ENCODE results near the gene PROZ.

The PROZ gene

DNA sequence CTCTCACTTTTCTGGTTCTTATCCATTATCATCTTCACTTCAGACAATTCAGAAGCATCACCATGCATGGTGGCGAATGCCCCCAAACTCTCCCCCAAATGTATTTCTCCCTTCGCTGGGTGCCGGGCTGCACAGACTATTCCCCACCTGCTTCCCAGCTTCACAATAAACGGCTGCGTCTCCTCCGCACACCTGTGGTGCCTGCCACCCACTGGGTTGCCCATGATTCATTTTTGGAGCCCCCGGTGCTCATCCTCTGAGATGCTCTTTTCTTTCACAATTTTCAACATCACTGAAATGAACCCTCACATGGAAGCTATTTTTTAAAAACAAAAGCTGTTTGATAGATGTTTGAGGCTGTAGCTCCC lies 38.6 kb upstream of the PROZ start:
- no peak for DNase-seq (ENCODE audit: low read depth in 1 of 2, low spot score in 1 of 2)

DNA sequence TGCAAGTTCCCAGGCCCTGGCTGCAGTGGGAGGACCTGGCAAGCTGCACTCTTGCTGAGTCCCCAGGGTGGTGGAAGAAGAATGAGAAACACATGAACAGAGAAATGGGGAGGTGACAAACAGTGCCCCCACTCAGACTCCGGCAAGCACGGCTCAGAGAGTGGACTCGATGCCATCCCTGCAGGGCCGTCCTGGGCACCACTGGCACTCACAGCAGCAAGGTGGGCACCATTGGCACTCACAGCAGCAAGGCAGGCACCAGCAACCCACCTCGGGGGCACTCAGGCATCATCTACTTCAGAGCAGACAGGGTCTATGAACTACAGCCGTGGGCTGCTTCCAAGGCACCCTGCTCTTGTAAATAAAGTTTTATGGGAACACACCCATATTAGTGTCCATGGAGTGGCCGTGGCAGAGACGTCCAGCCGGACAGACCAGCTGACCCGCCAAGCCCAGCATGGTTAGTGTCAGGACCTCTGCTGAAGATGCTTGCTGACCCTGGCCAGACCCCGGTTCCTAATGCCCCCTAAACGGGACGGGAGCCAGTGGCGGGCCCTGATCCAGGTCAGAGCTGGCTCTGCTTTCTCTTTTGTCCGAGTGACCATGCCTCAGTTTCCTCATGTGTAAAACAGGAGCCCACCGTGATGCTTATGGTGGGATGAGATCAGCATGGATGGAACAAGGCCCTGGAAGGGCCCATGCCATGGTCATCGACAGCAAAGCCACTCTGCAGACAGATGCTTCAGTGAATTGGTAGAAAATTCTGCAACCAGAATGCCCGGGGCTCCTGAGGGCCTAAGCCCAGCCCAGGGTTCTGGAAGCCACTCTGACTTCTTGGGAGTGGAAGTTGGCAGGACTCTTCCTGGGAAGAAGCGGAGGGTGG lies 37.9 kb upstream of the PROZ start:
- DNase-seq (ENCODE audit: low read depth in 1 of 2, low spot score in 1 of 2): no peak

DNA sequence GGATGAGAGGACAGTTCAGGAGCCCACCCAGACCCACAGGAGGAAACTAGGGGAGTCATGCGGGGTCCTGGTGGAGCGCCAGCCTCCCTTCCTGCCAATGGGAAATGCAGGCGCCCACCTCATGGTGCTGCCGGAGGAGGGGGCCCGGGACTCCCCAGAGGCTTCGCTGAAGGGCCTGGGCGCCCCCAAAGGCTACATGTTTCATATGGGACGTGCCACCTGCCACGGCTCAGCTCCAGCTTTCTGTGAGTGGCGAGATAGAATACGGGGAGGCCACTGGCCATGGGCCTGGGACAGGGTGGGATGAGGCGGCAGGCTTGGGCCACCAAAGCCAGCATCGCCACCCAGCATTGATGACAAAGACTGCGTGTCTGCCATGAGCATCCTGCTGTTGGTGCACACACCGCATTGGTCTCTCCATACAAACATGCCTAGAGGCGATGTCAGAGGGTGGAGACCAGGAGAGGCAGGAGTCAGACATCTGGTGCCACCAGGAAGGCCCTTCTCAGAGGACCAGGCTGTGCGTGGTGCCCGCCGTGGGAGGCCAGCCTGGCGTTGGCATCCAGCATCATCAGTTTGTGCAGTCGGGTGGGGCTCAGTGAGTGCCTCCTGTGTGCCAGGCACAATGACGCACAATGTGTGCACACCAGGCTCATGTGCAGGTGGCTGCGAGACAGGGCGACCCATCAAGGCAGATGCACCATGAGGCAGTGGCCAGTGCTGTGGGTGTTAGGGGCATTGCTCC lies 37.1 kb upstream of the PROZ start:
- DNase-seq (ENCODE audit: low read depth in 1 of 2, low spot score in 1 of 2): no peak

DNA sequence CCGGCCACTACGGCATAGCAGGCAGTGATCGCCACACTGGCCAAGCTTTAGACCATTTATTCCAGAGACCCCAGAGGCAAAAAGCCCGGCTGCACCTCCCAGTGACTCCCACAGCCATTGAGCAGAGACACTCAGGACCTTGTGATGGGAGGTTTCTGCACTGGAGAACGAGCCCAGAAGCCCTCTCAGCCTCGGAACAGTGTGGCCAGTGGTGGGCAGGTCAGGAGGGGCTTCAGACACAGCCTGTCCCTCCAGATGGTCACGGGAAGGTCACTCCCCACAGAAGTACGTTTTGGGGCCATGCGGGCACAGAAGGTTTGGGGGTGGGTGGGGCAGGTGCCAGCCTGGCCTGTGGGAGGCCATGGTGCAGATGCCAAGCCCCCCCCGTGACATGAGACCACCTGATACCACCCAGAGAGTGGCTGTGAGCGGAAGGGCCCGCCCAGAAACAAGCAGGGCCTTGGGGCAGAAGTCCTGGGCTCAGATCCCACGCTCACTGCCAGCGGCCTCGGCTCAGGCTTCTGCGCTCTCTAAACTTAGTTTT lies 36.4 kb upstream of the PROZ start:
- DNase-seq (ENCODE audit: low read depth in 1 of 2, low spot score in 1 of 2): no peak

DNA sequence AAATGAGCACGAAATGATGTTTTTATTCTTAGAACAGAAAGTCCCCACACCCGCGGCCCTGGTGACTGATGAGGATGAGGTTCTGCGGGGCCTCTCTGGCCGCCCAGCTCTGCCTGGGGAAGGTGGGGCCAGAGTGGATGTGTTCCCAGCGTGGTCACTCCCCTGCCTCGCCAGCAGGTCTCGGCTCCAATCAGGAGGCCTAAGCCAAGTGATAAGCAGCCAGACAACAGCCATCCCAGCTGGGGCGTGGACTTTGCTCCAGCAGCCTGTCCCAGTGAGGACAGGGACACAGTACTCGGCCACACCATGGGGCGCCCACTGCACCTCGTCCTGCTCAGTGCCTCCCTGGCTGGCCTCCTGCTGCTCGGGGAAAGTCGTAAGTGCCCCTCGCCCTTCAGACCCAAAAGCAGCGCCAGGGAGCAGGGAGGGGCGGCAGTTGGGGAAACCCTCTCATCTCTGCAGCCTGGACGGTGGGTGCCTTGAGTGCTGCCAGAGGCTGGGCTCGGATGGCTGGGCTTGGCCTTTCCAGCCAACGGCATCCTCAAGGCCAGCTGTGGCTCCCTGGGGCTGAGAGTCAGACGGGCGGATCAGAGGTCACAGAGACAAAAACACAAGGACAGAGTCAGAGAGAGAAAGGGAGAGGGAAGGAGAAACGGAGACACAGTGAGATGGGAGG lies 35.8 kb upstream of the PROZ start, which contains the start of gene F10:
Gene F10, plus strand, starts transcription at position 250 of the 676 bp plus-strand sequence. Its CDS starts 57 bp downstream, at position 307.
- DNase-seq (ENCODE audit: low read depth in 1 of 2, low spot score in 1 of 2): no peak

DNA sequence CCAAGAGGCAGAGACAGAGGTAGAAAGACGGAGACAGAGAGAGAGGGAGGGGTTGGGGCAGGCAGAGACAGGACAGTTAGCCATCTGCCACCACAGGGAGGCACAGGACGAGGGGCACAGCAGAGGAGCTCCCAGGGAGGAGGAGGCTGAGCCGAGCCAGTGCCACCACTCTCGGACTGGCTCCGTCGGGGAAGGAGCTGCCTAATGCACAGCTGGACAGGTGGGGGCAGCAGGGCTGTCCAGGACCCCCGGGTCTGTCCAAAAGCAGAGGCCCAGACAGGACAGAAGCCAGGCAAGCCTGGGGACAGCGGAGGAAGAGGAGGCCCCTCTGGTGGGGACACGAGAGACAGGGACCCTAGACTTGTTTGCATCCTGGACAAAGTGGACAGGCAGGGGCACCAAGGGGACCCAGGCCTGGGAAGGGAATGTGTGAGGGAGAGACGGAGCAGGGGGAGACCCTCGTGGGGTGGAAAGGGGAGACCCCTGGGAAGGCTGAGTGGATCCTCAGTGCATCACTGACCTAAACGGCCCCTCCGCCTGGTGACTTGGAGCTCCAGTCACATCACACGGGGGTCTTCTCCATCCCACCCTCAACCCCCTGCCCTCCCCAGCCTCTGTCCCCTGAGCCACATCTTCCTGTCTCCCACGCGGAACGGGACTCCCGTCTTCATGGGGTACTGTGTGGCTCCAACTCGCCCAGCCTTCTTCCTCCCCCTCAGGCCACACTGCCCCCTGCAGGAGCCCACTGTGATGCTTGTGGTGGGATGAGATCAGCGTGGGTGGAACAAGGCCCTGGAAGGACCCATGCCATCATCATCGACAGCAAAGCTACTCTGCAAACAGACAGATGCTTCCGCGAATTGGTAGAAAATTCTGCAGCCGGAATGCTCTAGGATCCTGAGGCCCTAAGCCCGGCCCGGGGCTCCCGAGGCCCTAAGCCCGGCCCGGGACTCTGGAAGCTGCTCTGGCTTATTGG lies 34.9 kb upstream of the PROZ start:
- DNase-seq (ENCODE audit: low read depth in 1 of 2, low spot score in 1 of 2): no peak

DNA sequence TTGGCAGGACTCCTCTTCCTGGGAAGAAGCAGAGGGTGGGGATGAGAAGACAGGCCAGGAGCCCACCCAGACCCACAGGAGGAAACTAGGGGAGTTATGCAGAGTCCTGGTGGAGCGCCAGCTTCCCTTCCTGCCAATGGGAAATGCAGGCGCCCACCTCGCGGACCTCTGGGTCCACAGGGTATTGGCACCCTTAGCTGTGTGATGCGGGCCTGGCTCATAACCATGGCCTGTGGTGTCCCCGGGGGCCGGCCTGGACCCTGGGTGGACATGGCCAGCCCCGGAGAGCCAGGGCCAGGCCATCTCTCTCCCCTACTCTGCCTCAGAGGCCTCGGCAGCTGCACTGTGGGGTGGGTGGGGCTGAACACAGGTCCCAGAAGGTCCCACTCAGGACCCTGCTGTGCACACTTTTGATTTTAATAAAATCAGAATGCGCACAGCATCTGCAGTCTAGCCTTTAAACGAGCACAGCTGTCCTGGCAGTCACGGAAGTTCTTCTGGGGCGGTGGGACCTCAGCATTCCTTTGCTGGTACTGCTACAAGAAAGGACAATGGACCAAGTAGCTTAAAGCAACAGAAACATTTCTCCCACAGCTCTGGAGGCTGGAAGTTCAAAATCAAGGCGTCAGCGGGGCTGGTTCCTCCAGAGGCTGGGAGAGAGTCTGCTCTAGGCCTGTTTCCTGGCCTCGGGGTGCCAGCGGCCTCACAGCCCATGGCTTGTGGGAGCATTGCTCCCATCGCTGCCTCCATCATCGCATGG lies 34.1 kb upstream of the PROZ start:
- no peak for DNase-seq (ENCODE audit: low read depth in 1 of 2, low spot score in 1 of 2)

DNA sequence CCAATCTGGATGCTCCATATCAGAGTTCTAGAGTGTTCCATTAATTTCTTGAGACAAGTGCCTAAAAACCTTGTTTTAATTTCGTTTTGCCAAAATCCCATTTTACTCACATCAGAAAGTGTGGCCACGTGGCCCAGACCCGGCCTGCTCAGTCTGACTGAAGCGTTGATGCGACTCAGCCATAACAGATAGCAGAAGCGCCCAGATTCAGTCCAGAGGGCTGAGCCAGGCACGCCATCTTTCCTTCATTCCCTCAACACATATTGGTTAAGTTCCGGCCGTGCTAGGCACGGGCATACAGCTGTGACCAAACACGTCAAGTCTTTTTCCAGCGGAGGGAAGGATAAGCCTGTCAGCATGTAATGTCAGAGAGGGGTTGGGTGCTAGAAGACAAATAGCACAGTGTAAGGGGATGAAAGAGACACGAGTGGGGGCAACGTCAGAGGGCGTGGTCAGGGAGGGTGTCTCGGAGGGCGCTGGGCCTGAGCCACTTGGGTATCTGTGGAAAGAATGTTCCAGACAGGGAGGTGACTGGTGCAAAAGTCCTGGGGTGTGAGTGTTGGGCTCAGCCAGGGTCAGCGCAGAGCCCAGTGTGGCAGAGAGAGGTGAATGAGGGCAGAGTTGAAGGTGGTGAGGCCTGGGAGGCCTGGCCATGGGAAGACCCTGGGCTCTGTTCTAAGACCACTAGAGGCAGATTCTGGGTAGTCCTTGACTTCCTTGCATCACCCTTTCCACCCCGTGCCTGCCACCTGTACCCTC lies 32.8 kb upstream of the PROZ start:
- no peak for DNase-seq (ENCODE audit: low read depth in 1 of 2, low spot score in 1 of 2)

DNA sequence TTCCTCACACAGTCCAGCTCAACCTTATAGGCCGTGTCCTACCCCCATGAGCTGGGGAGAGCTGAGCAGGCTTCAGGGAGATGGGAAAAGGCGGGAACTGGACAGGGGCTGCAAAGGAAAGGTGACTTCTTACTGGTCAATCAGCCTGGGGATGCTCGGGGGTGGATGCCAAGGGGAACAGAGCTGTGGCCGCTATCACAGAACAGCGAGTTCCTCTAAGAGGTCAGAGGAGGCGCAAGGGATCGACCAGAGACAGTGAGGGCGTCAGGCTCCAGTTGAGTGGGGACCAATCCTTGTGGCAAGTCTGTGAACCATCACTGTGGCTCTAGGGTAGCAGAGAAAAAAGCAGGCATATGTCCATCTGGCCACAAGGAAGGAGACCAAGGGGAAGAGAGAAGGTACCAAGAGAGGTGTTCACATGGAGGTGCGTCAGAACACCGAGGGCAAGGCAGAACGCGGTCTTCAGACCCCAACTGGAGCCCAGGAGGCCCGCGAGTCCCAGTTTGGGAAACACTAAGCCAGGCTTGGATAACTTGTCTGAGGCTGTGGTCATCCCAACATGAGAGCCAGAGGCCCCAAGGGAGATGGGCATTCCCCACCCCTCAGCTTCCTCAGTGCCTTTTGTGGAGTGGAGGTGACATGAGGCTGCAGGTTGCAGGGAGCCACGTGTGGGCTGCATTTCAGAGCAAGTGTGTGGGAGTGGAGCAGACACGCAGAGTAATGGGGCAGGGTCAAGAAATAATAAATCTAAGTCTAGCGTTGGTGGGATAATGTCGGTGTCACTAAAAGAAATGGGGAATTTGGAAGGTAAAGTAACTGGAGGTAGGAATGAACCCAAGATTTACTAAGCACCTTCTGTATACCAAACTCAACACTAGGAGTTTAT lies 31.9 kb upstream of the PROZ start:
- no peak for DNase-seq (ENCODE audit: low read depth in 1 of 2, low spot score in 1 of 2)

DNA sequence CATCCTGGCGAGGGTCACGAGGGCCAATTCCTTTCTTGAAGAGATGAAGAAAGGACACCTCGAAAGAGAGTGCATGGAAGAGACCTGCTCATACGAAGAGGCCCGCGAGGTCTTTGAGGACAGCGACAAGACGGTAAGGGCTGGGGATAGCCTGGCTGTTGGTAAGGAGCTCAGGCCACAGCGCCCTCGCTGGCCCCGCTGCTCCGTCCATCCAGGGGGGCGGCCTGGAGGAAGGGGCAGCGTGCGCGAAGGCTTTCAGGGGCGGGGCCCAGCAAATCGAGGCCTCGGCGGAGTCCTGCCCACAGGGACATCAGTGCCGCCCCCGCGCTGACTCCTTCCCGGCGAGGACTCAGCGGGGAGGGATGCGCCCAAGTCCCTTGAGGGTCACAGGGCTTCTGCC lies 29.0 kb upstream of the PROZ start:
- no peak for DNase-seq (ENCODE audit: low read depth in 1 of 2, low spot score in 1 of 2)

DNA sequence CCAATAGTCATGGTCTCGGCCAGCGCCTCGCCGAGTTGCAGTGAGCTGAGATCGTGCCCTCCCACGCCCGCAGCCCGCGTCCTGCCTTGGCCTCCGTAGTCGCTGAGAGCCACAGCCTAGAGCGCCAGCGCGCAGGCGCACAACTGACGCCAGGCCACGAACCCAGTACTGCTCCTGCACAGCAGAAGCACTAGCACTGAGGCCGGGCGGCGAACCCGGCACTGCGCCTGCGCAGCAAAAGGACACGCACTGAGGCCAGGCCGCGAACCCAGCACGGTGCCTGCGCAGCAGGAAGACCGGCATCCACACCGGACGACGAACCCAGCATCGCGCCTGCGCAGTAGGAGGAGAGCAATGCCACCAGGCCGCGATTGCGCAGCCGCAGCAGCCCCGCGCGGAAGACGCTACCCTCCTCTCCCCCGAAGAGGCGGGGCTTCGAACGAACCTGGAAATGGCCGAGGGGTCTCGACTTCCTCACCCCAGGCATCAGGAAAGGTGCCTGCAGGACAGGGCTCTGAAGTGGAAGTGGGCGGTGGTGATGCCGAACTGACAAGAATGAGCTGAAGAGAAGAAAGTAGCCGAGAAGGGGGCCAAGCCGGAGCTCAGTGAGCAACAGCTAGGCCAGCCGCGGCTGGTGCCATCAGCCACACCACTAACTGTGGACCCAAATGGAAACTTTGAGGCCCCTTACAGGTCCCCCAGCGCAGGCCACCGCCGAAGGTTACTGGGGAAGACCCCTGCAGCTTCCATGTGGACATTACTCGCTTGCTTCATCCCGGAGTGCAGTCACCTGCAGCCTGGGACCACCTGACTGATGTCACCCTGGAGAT lies 28.3 kb upstream of the PROZ start:
- no peak for DNase-seq (ENCODE audit: low read depth in 1 of 2, low spot score in 1 of 2)

DNA sequence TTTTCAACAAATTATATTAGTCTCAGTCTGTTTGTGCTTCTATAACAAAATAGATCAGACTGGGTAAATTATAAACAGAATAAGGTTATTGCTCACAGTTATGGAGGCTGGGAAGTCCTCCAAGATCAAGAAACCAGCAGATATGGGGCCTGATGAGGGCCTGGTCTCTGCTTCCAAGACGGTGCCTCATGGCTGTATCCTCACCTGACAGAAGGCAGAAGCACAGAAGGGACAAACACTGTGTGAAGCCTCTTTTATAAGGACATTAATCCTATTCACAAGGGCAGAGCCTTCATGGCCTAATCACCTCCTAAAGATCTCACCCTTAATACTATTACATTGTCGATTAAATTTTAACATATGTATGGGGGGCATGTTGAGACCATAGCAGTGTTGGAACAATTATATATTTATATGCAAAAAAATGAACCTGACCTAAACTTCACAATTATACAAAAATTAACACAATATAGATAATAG lies 23.1 kb upstream of the PROZ start:
- no peak for DNase-seq (ENCODE audit: low read depth in 1 of 2, low spot score in 1 of 2)

DNA sequence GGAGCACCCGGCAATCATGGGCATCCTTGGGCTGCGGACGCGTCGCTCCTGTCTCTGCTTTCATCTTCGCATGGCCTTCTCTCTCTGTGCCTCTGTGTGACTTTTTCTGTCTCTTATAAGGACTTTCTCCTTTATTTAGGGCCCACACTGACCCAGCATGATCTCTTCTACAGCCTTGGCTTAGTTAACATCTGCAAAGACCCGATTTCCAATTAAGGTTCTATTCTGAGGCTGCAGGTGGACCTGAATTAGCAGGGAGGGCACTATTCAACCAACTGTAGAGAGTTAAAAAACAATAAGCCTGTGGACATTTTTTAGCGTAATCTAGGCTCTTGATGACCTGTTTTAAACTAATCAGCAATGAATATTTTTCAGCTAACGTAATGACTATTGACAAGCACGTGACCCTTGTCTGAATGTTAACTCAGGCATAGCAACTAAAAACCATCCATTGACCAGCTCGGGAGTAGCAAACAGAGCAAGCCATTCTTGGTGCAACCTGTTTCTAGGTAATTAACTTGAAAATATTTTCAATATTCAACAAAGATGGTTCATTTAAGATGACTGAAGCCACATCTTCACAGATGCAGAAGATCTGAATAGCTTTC lies 20.7 kb upstream of the PROZ start:
- no peak for DNase-seq (ENCODE audit: low read depth in 1 of 2, low spot score in 1 of 2)

DNA sequence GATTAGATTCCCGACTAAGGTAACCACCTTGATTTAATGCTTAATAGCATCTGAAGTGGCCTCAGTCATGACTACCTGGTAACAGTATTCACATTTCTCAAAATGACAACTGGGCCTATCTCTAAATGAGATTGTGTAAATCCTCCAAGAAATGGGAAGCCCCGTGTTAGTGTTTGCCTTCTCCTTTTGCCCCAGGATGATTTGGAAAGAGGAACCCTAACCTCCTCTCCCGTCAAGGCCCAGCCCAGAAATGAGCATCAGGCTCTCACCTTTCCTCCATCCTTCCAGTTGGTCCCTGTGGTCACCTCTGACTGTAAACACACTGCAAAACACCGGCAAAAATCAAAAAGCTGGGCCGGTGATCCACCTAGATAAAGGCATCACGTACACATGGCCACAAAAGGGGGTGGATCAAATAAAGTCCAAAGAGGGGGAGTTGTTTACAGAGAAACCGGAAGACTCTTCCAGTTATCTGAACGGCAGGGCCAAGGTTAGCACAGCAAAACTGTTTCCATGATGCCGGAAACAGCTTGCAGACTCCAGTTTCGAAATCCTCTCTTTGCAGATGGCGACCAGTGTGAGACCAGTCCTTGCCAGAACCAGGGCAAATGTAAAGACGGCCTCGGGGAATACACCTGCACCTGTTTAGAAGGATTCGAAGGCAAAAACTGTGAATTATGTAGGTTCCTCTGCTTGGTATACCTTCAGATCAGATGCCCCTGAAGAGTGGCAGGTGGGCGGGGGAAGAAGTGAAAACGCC lies 19.5 kb upstream of the PROZ start:
- DNase-seq (ENCODE audit: low read depth in 1 of 2, low spot score in 1 of 2): no peak

DNA sequence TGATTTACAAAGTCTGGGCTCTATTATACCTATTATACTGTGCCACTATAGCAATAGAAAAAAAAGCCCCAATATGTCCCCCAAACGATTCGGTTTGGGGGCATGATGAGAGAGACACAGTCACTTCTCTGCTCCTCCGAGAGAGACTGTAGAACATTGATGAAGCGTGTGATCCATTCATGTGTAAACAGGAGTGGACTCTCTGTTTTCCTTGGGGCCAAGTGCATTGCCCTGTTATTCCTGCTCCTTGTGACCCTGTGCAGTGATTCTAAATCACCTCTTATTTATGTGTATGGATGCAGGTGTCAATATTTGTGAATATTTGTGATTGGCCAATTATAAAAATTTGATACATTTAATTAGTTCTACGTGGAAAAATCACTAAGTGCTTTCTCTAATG lies 18.9 kb upstream of the PROZ start:
- DNase-seq (ENCODE audit: low read depth in 1 of 2, low spot score in 1 of 2): no peak

Data from activated CD4-positive, alpha-beta T cell treated with anti-CD3 and anti-CD28 coated beads, Interleukin-2, amount 50 U/mL, for 24 hours (primary cell).